HL-60 (cell line): ENCODE measurements around the gene NAA10.

Source experiments
- GABPA ChIP-seq: IDR thresholded peaks from 2 replicates; pipeline ENCODE4 v1.6.1; 2012; ENCODE audit warnings: low read depth
- POLR2AphosphoS5 ChIP-seq: IDR thresholded peaks from 2 replicates; pipeline ENCODE4 v1.6.1; 2012; ENCODE audit warnings: low read depth
- TF ChIP-seq, protein P1 (sequence below): IDR thresholded peaks from one replicate; pipeline ENCODE4 v1.5.1; 2011; ENCODE audit warnings: low read length, control low read depth, inconsistent platforms; ENCODE audit not compliant: insufficient read depth
- TF ChIP-seq, protein P2 (sequence below): IDR thresholded peaks from 2 replicates; pipeline ENCODE4 v1.6.1; 2012; ENCODE audit warnings: low read depth; ENCODE audit not compliant: insufficient replicate concordance

GRCh38 chrX:153951683-153952372, 17.0 kb upstream of the NAA10 start:
- TF ChIP-seq, protein P1, sequence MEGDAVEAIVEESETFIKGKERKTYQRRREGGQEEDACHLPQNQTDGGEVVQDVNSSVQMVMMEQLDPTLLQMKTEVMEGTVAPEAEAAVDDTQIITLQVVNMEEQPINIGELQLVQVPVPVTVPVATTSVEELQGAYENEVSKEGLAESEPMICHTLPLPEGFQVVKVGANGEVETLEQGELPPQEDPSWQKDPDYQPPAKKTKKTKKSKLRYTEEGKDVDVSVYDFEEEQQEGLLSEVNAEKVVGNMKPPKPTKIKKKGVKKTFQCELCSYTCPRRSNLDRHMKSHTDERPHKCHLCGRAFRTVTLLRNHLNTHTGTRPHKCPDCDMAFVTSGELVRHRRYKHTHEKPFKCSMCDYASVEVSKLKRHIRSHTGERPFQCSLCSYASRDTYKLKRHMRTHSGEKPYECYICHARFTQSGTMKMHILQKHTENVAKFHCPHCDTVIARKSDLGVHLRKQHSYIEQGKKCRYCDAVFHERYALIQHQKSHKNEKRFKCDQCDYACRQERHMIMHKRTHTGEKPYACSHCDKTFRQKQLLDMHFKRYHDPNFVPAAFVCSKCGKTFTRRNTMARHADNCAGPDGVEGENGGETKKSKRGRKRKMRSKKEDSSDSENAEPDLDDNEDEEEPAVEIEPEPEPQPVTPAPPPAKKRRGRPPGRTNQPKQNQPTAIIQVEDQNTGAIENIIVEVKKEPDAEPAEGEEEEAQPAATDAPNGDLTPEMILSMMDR = no peak
- TF ChIP-seq POLR2AphosphoS5 (no peak), GABPA (no peak)
- TF ChIP-seq, protein P2, sequence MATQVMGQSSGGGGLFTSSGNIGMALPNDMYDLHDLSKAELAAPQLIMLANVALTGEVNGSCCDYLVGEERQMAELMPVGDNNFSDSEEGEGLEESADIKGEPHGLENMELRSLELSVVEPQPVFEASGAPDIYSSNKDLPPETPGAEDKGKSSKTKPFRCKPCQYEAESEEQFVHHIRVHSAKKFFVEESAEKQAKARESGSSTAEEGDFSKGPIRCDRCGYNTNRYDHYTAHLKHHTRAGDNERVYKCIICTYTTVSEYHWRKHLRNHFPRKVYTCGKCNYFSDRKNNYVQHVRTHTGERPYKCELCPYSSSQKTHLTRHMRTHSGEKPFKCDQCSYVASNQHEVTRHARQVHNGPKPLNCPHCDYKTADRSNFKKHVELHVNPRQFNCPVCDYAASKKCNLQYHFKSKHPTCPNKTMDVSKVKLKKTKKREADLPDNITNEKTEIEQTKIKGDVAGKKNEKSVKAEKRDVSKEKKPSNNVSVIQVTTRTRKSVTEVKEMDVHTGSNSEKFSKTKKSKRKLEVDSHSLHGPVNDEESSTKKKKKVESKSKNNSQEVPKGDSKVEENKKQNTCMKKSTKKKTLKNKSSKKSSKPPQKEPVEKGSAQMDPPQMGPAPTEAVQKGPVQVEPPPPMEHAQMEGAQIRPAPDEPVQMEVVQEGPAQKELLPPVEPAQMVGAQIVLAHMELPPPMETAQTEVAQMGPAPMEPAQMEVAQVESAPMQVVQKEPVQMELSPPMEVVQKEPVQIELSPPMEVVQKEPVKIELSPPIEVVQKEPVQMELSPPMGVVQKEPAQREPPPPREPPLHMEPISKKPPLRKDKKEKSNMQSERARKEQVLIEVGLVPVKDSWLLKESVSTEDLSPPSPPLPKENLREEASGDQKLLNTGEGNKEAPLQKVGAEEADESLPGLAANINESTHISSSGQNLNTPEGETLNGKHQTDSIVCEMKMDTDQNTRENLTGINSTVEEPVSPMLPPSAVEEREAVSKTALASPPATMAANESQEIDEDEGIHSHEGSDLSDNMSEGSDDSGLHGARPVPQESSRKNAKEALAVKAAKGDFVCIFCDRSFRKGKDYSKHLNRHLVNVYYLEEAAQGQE = no peak
